GM12878 (cell line): Measurements from ENCODE around the gene ABI1. TPM values are rescaled to one million over a fixed set of nuclear protein-coding genes. Genes with fewer than 3 reads are reported as not detected.

ENCODE experiments used
- ATAC-seq: fragments of 200-7000 bp; cut with Tn5 transposase; 3 replicates; pipeline ENCODE4 v1.9.1; 2020; ENCODE audit warnings: mild to moderate bottlenecking, moderate library complexity
- BruUV-seq: library from RNA; stranded (reverse); fragments of 400-500 nt; replicated peaks from 2 replicates; lab custom pipeline; 2021; lab: Mats Ljungman, UMichigan
- CTCF ChIA-PET: fragments of 300-600 bp; sonication (Branson Sonifier 250); formaldehyde crosslinking; extraction: SDS; loops from one replicate; lab custom pipeline; 2021; ENCODE audit warnings: inconsistent platforms; lab: Yijun Ruan, JAX
- POLR2A ChIA-PET: fragments of 350-600 bp; formaldehyde crosslinking; extraction: SDS; loops from one replicate; lab custom pipeline; 2021; ENCODE audit warnings: inconsistent platforms; lab: Charles Lee
- RAD21 ChIA-PET: fragments of 300-600 bp; sonication (Branson Sonifier 250); formaldehyde crosslinking; loops from one replicate; lab custom pipeline; 2023; ENCODE audit warnings: antibody characterized with exemption; ENCODE audit not compliant: unreplicated experiment; lab: Charles Lee
- SMC1A ChIA-PET: fragments of 300-600 bp; sonication (Branson Sonifier 250); formaldehyde crosslinking; loops from one replicate; lab custom pipeline; 2023; ENCODE audit not compliant: unreplicated experiment, uncharacterized antibody; lab: Charles Lee
- DNase-seq: peaks from one replicate; pipeline ENCODE4 v3.0.0-alpha.2; 2011; ENCODE audit warnings: low read depth, low spot score
- FAIRE-seq: peaks from 3 replicates; lab custom pipeline; 2011; peaks lifted over from hg19 to GRCh38; lab: Jason Lieb, UNC
- H2AFZ ChIP-seq: 2 replicates; pipeline ENCODE4 v1.6.0; 2011; ENCODE audit warnings: low read depth, low read length, control low read depth; ENCODE audit not compliant: control insufficient read depth
- H3K27ac ChIP-seq: 2 replicates; pipeline ENCODE4 v1.5.1; 2011; ENCODE audit warnings: control low read depth; ENCODE audit not compliant: control insufficient read depth, insufficient read depth
- H3K27me3 ChIP-seq, 2 experiments: replicated peaks in 1 of 2; 2 replicates each; pipeline versions ENCODE4 v1.6.0 to v1.6.1; 2011; ENCODE audit warnings: low read length in 1 of 2; ENCODE audit not compliant: control insufficient read depth in 2 of 2, insufficient read depth in 2 of 2
- H3K36me3 ChIP-seq, 2 experiments: 2 replicates each; pipeline ENCODE4 v1.5.1; 2011; ENCODE audit warnings: low read length in 1 of 2; ENCODE audit not compliant: control insufficient read depth in 2 of 2, insufficient read depth in 2 of 2
- H3K4me1 ChIP-seq: 2 replicates; pipeline ENCODE4 v1.6.1; 2011; ENCODE audit warnings: mild to moderate bottlenecking, low read length, moderate library complexity, mixed read lengths; ENCODE audit not compliant: control insufficient read depth, insufficient read depth
- H3K4me2 ChIP-seq: 2 replicates; pipeline ENCODE4 v1.6.0; 2011; ENCODE audit warnings: control low read depth; ENCODE audit not compliant: control insufficient read depth, insufficient read depth
- H3K4me3 ChIP-seq: fragments of 200-600 bp; sonication (generic); 2 replicates; pipeline ENCODE4 v1.5.1; 2016
- H3K79me2 ChIP-seq: 2 replicates; pipeline ENCODE4 v1.6.0; 2011; ENCODE audit warnings: low read length; ENCODE audit not compliant: control insufficient read depth, insufficient read depth
- H3K9ac ChIP-seq: 2 replicates; pipeline ENCODE4 v1.8.0; 2011; ENCODE audit warnings: low read length, control low read depth, mixed read lengths; ENCODE audit not compliant: control insufficient read depth, insufficient read depth
- H3K9me3 ChIP-seq: replicated peaks from 3 replicates; pipeline ENCODE4 v1.5.1; 2011; ENCODE audit warnings: mild to moderate bottlenecking, low read length; ENCODE audit not compliant: control insufficient read depth, insufficient read depth
- H4K20me1 ChIP-seq: 2 replicates; pipeline ENCODE4 v1.6.0; 2011; ENCODE audit not compliant: control insufficient read depth, insufficient read depth
- BCLAF1 ChIP-seq: fragments of 450-650 bp; IDR thresholded peaks from 2 replicates; pipeline ENCODE4 v1.6.1; 2017; ENCODE audit warnings: antibody characterized with exemption, mild to moderate bottlenecking, moderate library complexity
- CBX3 ChIP-seq: fragments of 200-600 bp; sonication (generic); IDR thresholded peaks from 2 replicates; pipeline ENCODE4 v1.6.1; 2016; ENCODE audit warnings: low read depth, borderline replicate concordance
- ETV6 ChIP-seq, 2 experiments: fragments of 450-650 bp in 1 of 2; IDR thresholded peaks in 1 of 2; conservative IDR thresholded peaks in 1 of 2; 2 replicates each; pipeline ENCODE4 v1.6.1; 2014; ENCODE audit warnings: antibody characterized with exemption in 1 of 2, borderline replicate concordance in 1 of 2, low read depth in 1 of 2, mild to moderate bottlenecking in 1 of 2, moderate library complexity in 1 of 2
- FOXK2 ChIP-seq: fragments of 450-650 bp; IDR thresholded peaks from 2 replicates; pipeline ENCODE4 v1.6.1; 2017; ENCODE audit warnings: mild to moderate bottlenecking, moderate library complexity
- GABPA ChIP-seq: IDR thresholded peaks from 2 replicates; pipeline ENCODE4 v1.6.1; 2014; ENCODE audit warnings: antibody characterized with exemption, low read depth, mild to moderate bottlenecking, inconsistent platforms
- HCFC1 ChIP-seq: fragments of 150-350 bp; IDR thresholded peaks from 2 replicates; pipeline ENCODE4 v1.6.1; 2014; ENCODE audit warnings: low read length
- HDAC2 ChIP-seq: fragments of 200-600 bp; sonication (generic); IDR thresholded peaks from 2 replicates; pipeline ENCODE4 v1.6.1; 2017
- IRF3 ChIP-seq: fragments of 450-650 bp; IDR thresholded peaks from 2 replicates; pipeline ENCODE4 v1.6.1; 2014; ENCODE audit warnings: mild to moderate bottlenecking
- KDM1A ChIP-seq: fragments of 200-600 bp; sonication (generic); IDR thresholded peaks from 2 replicates; pipeline ENCODE4 v1.6.1; 2016; ENCODE audit warnings: borderline replicate concordance
- NKRF ChIP-seq: fragments of 450-650 bp; conservative IDR thresholded peaks from 2 replicates; pipeline ENCODE4 v1.6.1; 2017; ENCODE audit warnings: mild to moderate bottlenecking, moderate library complexity
- NR2F1 ChIP-seq: fragments of 450-650 bp; conservative IDR thresholded peaks from 2 replicates; pipeline ENCODE4 v1.6.1; 2017; ENCODE audit warnings: mild to moderate bottlenecking
- SIN3A ChIP-seq: IDR thresholded peaks from 2 replicates; pipeline ENCODE4 v1.6.1; 2012; ENCODE audit warnings: low read depth, low read length, improper control_type of control experiment
- ZBTB40 ChIP-seq: fragments of 450-650 bp; IDR thresholded peaks from 2 replicates; pipeline ENCODE4 v1.6.1; 2016; ENCODE audit warnings: mild to moderate bottlenecking, moderate library complexity, borderline replicate concordance
- ZZZ3 ChIP-seq: IDR thresholded peaks from 2 replicates; pipeline ENCODE4 v1.6.1; 2011; ENCODE audit warnings: low read depth; ENCODE audit not compliant: control insufficient read depth, insufficient read length
- WGBS: methylation state at CpG from one replicate; pipeline ENCODE4 v1.1.6; 2016; ENCODE audit warnings: low lambda C conversion rate; ENCODE audit not compliant: insufficient replicate concordance, insufficient coverage; ENCODE audit errors: missing lambda C conversion rate; 5-methylcytosine and 5-hydroxymethylcytosine counted together
- in situ Hi-C: fragments of 300-500 bp; cut with MboI; formaldehyde crosslinking; loops from 9 replicates; pipeline ENCODE4 v1.14.3; 2018; ENCODE audit warnings: mixed read lengths
- intact Hi-C: fragments of 100-400 bp; cut with micrococcal nuclease; formaldehyde crosslinking; loops from one replicate; pipeline ENCODE4 v1.14.2; 2022; ENCODE audit not compliant: unreplicated experiment
- polyA plus RNA-seq, 11 experiments: library from polyadenylated mRNA; depleted of rRNA in 4 of 11; unstranded in 6 of 11; stranded (reverse) in 5 of 11; fragments of >200 nt; fragmentation: Nextera tagmentation in 4 of 11; fragmentation: Illumina TruSeq in 1 of 11; extraction: Ambion mirVana in 4 of 11; extraction: Trizol in 1 of 11; gene quantifications; 1 replicate in 1 of 11; 2 replicates in 10 of 11; pipeline versions ENCODE4 v1.2.1 to v1.2.3, GENCODE V29; 2011 to 2016; ENCODE audit warnings: inconsistent platforms in 2 of 11, missing spikeins in 2 of 11, low read depth in 1 of 11
- total RNA-seq, 4 experiments: library from RNA; depleted of rRNA in 3 of 4; stranded (reverse); fragments of >200 nt in 3 of 4; fragmentation: Illumina TruSeq in 1 of 4; extraction: Trizol in 1 of 4; gene quantifications; 2 replicates each; pipeline versions ENCODE4 v1.2.1 to v1.2.3, GENCODE V29; 2013 to 2021

Gene ABI1
- total and polyA plus RNA-seq, 10 of the 15 experiments (the other 5 are each of a cell fraction or from before 2014, with no cell fraction given): 31.2 to 73.2 (median 50.7) TPM

- Histone ChIP-seq H3K4me3 (no peak overlapping the region), H3K27me3 (no peaks in the 10 kb centered on the region), H3K9me3 (peaks cover 7% of the 10 kb centered on the region), H3K36me3 (peaks cover 0 to 4% of the 10 kb centered on the region in 2 experiments; a peak in 1 of 4 replicates), H3K9ac (no peak overlapping the region), H2AFZ (no peak overlapping the region), H3K4me1 (peaks cover 10% of the 10 kb centered on the region), H4K20me1 (no peaks in the 10 kb centered on the region), H3K4me2 (no peak overlapping the region), H3K79me2 (peaks cover 61% of the 10 kb centered on the region), H3K27ac (no peak overlapping the region)
- POLR2A ChIA-PET: interaction anchor here (0.6 kb wide), 2 partner anchors 68 to 69 kb away, joined by 3 to 6 read pairs; no protein-coding TSS in a partner anchor
- ATAC-seq (no peak), FAIRE-seq (no peak), DNase-seq (no peak)
- WGBS: 84% methylated on average over 3 of the region's 3 CpGs
- in situ Hi-C loops (no loop called here), intact Hi-C loops (no loop called here)
- SMC1A ChIA-PET: interaction anchor here (0.9 to 2.4 kb wide), 2 partner anchors 11 to 12 kb away, joined by 3 to 6 read pairs; no protein-coding TSS in a partner anchor
- CTCF ChIA-PET: no interaction called here
- BruUV-seq: no TSS peak
- RAD21 ChIA-PET: no interaction called here
- TF ChIP-seq IRF3 (no peak), NR2F1 (no peak), KDM1A (no peak), SIN3A (no peak), CBX3 (no peak), ETV6 (conservative IDR thresholded peaks at IDR 0.05 in 1 of 2, IDR thresholded peaks at IDR 0.05 in 1 of 2; ENCODE audit: borderline replicate concordance in 1 of 2, low read depth in 1 of 2) (no peak), BCLAF1 (no peak), NKRF (no peak), HDAC2 (no peak), HCFC1 (no peak), ZBTB40 (no peak), GABPA (no peak), FOXK2 (no peak), ZZZ3 (no peak)
Observed at GRCh38 chr10:26787362-26787761, 73.4 kb downstream of the ABI1 start.
